ENCODE data around the gene C4orf51. TPM values are rescaled to one million over a fixed set of nuclear protein-coding genes. Genes with fewer than 3 reads are reported as not detected.

C4orf51 gene
- total RNA-seq, 1 experiment from 2014 or later, result not detected

DNA sequence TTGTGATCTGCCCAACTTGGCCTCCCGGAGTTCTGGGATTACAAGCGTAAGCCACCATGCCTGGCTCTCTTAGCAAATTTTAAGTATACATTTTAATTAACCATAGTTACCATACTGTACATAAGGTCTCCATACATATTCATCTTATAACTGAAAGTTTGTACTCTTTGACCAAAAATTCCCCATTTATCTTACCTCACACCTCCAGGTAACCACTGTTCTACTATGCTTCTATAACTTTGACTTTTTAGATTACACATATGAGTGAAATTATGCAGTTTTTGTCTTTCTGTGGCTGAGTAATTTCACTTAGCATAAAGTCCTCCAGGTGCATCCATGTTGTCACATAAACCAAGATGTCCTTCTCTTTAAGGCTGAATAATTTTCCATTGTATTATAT, 17.4 kb downstream of the C4orf51 start:
- no peak for DNase-seq (ENCODE audit: low read depth, low spot score)
- in situ Hi-C loops (cut with HindIII; ENCODE audit: low pct_unique_long_range_greater_than_20kb, low sequenced_read_pairs), result no loop called here

DNA sequence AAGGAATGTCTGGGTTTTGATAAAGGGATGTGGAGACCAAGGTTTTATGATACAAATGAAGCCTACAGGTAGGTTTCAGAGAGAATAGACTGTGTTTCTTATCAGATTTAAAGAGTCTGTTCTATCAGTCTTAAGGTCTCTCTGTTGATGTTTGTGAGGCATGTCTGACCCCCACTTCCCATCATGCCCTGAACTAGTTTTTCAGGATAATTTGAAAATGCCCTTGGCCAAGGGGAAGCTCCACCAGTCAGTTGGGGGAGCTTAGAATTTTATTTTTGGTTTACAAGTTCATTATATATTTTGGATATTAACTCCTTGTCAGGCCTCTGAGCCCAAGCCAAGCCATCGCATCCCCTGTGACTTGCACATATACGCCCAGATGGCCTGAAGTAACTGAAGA, 18.6 kb downstream of the C4orf51 start:
- no peak for DNase-seq (ENCODE audit: low read depth, low spot score)
- in situ Hi-C loops (cut with HindIII; ENCODE audit: low pct_unique_long_range_greater_than_20kb, low sequenced_read_pairs), result no loop called here

DNA sequence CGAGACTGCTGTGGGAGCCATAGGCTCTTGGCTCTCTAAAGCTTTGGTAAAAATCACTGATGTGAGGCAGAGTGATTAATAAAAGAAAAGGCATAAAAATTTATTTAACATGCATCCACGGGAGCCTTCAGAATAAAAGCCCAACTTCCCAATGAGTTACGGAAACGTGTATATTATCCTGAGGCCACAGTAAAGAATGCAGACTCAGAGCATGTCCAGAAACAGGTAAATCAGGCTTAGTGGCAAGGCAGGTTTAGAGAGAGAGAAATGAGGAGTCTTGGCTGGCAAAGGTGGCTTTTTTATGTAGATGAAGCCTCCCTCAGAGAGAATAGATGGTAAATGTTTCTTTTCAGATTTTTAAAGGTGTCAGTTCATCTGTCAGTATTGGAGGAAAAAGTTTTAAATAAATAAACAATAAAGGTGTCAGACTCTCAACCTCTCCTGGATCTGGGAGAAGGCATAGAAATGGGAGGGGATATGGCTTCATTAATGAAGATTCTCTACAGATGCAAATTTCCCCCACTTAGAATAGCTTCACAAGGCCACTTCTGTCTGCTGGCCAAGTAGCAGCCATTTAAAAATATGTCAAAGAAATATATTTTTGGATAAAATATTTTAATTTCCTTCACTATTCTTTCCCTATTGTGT, 24.0 kb downstream of the C4orf51 start:
- in situ Hi-C loops (cut with HindIII; ENCODE audit: low pct_unique_long_range_greater_than_20kb, low sequenced_read_pairs), result no loop called here
- no peak for DNase-seq (ENCODE audit: low read depth, low spot score)

DNA sequence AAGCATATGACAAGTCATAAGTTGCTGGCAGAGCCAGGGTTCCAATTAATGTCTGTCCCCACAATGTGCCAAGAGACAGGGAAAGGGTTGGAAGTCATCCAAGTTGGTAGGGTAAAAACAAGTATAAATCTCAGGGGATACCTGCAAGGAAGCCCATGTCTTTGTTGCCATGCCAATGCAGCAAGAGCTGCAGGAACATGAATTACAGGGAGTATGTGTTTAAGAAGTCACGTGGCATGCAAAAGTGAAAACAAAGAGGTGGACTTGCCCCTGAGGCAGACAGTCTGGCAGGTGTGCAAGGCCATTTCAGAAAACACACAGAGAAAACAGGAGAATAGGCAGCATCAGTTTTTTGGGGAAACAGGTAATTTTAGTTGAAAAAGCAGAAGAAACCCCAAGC, 29.4 kb downstream of the C4orf51 start:
- in situ Hi-C loops (cut with HindIII; ENCODE audit: low pct_unique_long_range_greater_than_20kb, low sequenced_read_pairs), result no loop called here

DNA sequence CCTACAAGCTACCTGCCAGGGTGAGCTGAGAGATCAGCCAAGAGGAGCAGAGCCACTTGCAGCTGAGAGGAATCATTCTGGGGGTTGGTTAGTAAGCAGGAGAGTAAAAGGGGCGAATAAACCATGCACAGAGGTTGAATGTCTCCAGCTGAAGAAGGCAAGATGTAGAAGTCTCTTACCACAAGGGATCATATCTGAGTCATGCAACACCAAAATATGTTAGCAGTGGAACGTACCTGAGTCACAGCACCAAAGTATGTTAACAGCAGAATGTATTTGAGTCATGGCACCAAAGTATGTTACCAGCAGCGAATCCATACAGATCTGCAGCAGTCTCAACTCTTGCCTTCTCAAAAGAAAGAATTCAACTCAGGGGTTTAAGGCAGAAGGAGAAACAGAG, 29.9 kb downstream of the C4orf51 start:
- in situ Hi-C loops (cut with HindIII; ENCODE audit: low pct_unique_long_range_greater_than_20kb, low sequenced_read_pairs), result no loop called here
- DNase-seq (ENCODE audit: low read depth, low spot score), result no peak

More for the DNA sequence above, 29.4 kb downstream of the C4orf51 start:
- DNase-seq (ENCODE audit: low read depth, low spot score), result no peak

DNA sequence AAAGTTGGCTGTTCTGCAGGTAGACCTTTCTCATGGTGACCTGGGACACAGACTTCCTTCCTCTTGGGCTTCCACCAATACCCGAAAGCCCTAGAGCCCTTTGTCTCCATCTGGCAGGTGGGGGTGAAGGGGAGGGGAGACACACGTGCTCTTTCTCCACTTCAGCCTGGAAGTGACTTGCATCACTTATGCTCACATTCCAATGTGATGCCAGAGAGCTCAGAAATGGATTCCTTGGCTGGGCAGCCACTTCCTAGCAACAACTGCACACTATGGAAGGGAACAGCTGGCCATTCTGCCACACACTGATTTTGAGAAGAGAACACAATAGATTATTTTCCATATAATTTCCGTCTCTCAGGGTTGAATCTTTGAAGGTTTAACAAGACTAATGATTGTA, 36.3 kb downstream of the C4orf51 start:
- DNase-seq (ENCODE audit: low read depth, low spot score), result no peak
- in situ Hi-C loops (cut with HindIII; ENCODE audit: low pct_unique_long_range_greater_than_20kb, low sequenced_read_pairs), result no loop called here

DNA sequence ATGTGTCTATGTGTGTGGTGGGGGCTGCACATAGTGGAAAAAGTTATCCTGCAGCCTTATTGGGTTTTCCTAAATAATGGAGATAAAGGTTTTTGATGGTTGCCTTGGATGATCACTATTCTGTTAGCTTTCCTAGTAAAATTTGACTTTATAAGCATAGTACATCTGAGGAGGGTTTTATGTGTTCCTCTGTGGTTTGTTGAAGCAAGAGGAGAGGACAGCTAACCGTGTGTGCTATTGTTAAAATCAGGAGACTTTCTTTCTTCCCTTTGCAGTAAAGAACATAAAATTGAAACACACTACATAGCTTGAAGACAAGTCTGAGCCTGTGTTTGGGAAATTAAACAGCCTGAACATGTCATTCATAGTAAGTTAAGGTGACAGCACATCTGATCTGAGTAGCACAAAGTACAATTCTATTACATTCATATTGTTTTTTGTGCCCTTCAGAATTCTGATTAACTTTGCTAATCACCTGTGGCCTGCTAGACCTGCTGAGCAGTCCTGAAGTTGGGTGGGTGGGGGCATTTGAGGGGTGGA, 36.8 kb downstream of the C4orf51 start:
- DNase-seq (ENCODE audit: low read depth, low spot score), result no peak
- in situ Hi-C loops (cut with HindIII; ENCODE audit: low pct_unique_long_range_greater_than_20kb, low sequenced_read_pairs), result no loop called here

DNA sequence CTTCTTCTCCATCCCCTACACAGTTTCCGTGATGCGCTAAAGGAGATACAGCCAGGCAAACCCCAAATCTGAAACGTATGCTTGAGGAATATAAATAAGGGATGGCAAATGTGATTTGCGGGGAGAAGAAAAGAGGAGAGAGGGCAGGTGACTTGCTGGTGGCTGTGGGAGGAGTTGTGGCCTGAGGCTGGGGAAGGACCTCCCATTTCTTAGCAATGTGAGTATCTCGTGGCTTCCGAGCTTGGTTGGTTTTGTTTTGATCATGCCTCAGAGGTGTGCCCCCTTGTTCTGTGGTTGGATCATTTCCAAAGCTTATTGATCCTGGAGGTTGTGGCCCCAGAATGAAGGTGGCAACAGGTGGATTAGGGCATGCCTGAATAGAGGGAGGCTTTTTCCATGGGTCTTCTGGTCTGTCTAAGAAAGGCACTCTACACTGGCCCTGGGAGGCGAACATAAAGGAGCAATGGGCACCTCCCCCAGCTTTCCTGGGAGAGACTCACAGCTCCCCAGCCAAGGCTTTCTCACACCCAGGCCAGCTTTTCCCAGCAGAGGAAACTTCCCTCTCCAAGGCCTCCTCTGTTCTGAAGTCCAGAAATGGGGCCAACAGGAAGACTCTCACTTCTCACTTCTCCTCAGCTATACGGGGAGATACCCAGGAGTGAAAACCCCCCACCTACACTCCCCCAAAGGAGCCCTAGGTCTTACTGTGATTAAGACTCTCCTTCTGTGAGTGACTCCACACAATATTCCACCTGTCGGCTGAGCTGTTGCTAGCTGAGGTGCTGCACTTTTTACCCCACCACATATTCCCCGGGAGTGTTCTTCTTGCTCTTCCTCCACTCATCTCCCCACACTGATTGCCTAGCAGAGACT, 40.0 kb downstream of the C4orf51 start:
- in situ Hi-C loops (cut with HindIII; ENCODE audit: low pct_unique_long_range_greater_than_20kb, low sequenced_read_pairs), result no loop called here
- DNase-seq (ENCODE audit: low read depth, low spot score), result no peak

DNA sequence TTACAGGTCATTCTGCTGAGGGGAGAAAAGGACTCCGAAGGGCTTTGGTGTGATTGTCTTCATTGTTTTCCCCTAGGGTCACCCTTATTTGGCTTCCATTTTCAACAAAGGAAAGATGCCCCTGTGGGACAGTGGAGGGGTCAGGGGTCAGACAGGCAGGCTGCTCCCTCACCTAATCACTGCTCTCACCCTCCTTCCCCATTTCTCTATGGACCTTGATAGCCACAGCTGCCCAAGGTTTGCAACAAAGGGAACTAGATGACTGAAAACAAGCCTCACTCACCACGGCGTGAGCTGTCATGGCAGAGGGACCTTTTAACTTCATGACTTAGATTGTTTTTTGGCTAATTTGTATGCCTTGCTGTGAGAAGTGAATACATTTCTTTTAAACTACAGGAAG, 40.7 kb downstream of the C4orf51 start:
- DNase-seq (ENCODE audit: low read depth, low spot score), result no peak
- in situ Hi-C loops (cut with HindIII; ENCODE audit: low pct_unique_long_range_greater_than_20kb, low sequenced_read_pairs), result no loop called here

DNA sequence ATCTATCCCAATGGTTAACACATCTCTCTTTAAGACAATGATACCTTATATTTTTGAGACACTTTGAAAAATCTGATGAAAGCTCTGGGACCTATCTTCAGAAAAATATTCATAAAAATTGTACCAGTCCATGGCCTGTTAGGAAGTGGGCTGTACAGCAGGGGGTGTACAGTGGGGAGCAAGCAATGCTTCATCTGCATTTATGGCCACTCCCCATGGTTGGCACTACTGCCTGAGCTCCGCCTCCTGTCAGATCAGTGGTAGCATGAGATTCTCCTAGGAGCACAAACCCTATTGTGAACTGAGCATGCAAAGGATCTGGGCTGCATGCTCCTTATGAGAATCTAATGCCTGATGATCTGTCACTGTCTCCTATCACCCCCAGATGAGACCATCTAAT, 42.6 kb downstream of the C4orf51 start:
- in situ Hi-C loops (cut with HindIII; ENCODE audit: low pct_unique_long_range_greater_than_20kb, low sequenced_read_pairs), result no loop called here

DNA sequence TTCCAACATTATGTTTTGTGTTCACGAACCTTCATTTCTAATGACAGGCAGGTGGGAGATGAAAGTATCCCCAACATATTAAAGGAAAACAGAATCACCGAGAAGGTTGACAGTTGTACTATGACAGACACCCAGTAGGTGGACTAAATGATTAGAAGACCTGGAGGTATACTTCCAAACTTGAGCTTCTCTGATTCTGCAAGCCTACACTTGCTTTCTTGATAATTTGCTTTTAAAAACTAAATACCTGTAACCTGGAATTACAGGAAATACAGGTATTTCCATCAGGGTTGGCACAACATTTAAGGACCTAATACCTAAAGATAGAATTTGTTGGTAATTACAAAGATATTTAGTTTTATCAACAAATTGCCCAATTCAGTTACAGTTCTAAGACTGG, 43.4 kb downstream of the C4orf51 start:
- DNase-seq (ENCODE audit: low read depth, low spot score), result no peak
- in situ Hi-C loops (cut with HindIII; ENCODE audit: low pct_unique_long_range_greater_than_20kb, low sequenced_read_pairs), result no loop called here

More for the DNA sequence above, 42.6 kb downstream of the C4orf51 start:
- peak; percentile 26 for DNase-seq (ENCODE audit: low read depth, low spot score)

DNA sequence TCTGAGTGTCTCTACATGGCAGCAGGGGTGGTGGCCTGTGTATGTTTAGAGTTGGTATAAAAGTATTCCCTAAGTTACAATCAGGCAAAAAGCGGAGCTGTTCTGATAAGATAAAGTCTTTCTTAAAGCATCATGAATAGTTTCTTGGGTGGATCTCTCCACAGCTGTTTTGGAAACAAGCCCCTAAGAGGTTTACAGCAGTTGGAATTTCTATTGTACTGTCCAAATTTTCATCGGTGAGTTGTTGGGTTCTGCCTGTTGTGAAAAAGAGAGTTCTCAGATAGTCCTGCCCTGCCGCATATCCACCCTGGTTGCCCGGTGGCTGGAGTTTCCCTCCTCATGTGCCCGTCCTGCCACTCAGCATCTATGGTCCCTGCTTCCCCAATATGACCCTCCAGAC, 50.1 kb downstream of the C4orf51 start:
- in situ Hi-C loops (cut with HindIII; ENCODE audit: low pct_unique_long_range_greater_than_20kb, low sequenced_read_pairs), result no loop called here
- no peak for DNase-seq (ENCODE audit: low read depth, low spot score)

DNA sequence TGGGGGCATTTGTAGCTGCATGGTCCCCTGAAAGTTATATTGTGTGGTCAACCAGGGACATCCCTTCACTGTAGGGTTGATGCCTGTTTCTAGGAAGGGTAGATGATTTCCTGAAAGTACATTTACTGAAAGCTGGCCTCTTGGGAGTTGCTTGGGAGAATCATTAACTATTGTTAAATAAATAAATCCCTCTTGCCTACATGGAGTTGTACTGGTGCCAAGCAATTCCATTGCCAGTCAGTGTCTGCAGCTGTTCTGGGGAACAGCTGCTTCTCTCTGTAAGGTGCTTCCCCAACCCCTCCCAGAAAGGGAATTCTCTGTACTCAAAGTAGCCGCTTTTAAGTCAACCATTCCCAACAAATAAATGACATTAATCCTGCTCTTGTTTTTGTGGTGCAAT, 51.1 kb downstream of the C4orf51 start:
- no peak for DNase-seq (ENCODE audit: low read depth, low spot score)
- in situ Hi-C loops (cut with HindIII; ENCODE audit: low pct_unique_long_range_greater_than_20kb, low sequenced_read_pairs), result no loop called here

DNA sequence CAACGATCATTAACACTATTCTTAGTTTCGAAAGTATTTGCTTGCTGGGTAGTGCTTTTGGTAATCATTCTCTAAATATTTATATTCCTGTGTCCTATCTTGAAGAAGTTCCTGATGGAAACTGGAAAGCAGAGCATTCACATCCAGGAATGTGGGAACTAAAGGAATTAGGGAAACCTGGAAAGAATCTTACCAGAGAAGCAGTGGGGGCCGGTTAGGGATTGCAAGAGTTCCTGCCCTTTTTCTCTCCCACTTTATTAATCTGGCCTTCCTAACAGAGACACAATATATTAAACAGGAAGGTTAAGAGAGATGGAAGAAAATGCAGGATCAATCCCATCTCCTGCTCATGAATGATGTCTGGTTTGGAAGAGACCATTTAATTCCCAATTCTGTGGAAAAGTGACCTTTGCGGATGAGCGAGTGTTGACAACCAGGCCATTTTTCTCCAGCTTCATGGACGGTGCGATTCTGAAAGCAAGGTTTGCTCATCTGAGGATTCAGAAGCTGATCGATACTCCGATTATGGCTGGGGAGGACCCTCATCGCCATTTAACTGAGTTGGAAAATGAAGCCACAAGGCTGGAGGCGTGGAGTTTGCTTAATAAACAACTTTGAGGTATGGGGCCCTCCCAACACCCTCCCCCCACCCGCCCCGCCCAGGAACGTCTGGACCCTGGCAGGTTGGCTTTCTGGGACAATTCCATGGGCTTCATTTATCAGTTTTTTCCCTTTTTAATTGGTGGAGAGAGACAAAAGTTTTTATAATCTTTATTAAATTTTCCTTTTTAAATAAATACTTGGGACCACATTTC, 52.3 kb downstream of the C4orf51 start:
- in situ Hi-C loops (cut with HindIII; ENCODE audit: low pct_unique_long_range_greater_than_20kb, low sequenced_read_pairs), result no loop called here
- no peak for DNase-seq (ENCODE audit: low read depth, low spot score)

DNA sequence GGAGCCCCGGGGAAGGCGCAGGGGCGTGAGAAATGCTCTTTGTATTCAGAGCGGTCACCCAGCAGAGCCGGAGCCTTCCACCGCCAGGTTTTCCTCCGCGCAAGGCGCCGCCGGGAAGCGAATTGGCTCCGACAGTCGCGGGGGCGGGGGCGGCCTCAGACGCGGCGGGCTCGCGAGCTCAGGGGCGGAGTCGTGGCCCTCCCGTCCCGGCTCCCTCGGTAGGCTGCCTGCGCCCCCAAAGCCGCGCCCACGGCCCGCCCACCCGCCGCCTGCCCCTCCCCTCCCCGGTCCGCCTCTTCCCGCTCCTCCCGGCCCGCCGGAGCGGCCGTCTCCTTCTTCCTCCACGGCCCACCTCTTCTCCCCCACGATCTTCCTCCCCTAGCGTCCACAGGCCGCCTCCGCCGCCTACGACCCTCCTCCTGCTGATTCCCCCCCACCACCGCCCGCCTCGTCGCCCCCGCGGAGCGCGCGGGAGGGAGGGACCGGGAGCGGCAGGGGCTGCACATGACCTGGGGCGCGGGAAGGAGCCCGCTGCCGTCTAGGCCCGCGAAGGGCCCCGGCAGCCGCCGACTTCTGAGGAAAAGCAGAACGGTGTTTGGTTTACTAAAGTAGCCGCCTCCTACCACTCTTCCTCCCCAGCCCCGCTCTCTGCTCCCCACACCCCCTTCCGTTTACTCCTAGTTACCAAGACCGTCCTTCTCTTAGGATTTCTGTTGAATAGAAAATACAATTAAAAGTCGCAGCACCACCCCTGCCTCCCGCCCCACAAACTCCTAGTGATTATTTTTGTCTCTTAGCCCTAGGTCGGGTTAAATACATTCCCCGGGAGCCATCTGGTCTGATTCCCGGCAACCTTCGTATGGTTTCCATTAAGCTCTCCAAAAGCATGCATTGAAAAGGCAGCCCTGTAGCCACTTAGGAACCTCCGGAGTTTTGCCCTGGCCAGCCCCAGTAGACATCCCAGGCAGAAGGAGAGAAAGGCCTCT, 53.2 kb downstream of the C4orf51 start:
- peak; percentile 82 for DNase-seq (ENCODE audit: low read depth, low spot score)
- in situ Hi-C loops (cut with HindIII; ENCODE audit: low pct_unique_long_range_greater_than_20kb, low sequenced_read_pairs), result no loop called here

DNA sequence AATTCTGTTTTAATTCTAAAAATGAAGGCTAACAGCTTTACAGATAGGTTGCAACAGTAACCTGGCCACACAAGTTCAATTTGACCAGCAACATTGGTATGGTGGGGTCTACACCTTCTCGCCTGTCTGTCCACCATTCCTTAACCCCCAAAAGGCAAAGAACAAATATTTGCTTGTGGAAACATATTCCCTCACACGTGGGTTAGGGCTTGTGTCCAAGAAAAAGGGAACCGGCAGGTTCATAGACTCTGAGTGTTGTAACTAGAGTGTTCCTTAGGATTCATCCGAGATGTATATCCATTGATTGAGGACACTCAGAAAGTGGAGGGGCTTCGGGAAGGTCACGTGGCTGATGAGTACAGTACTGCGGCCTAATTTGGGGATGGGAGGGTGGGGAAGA, 54.1 kb downstream of the C4orf51 start:
- in situ Hi-C loops (cut with HindIII; ENCODE audit: low pct_unique_long_range_greater_than_20kb, low sequenced_read_pairs), result no loop called here
- no peak for DNase-seq (ENCODE audit: low read depth, low spot score)

All from SK-MEL-5 (cell line).